Smooth muscle cell of the umbilical artery (primary cell): ENCODE measurements around the gene PDGFRB. TPM values are rescaled to one million over a fixed set of nuclear protein-coding genes. Genes with fewer than 3 reads are reported as not detected.

Source experiments
- total RNA-seq: library from RNA; depleted of rRNA; stranded (reverse); fragments of >200 nt; gene quantifications from 2 replicates; pipeline ENCODE4 v1.2.3, GENCODE V29; 2014

Gene PDGFRB
- total RNA-seq: 69.6 and 88.5 TPM in 2 replicates

DNA sequence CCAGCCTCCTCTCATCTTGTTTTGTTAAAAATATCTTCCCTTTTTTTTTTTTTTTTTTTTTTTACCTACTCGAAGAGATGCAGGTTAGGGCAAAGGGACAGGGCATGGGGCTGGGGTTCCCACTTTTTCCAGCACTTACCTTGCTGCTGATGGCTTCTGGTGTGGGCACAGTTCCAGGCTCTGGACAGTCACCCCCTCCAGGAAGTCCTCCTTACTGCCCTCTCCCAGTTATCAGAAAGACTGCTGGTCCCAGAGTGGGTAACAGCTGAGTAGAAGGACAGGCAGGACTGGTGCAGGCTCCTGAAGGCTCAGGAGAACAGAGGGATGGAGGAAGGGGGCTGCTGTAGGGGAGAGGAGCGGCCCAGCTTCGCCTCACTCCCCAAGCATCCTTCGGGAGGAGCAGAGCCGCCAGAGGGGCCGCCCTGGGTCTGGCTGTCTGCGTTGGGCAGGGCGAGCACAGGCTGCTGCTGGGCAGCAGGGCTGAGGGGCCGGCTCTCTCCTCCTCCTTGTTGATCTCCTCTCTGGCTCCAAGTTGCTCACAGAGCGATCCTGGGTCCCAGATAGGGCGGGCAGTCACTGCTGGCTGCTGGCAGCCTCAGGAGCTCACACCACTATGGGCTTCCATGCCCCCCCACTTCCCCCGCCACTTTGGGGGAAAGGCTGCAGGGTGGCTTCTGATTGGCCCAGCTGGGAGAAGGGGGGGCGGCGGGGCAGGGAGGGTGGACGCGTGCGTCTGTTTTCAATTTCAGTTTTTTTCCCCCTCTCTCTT, at the start of gene PDGFRB:
PDGFRB (minus strand) TSS at position 588 of the 769 bp plus-strand sequence. CDS start 18,798 bp downstream, outside the sequence.

DNA sequence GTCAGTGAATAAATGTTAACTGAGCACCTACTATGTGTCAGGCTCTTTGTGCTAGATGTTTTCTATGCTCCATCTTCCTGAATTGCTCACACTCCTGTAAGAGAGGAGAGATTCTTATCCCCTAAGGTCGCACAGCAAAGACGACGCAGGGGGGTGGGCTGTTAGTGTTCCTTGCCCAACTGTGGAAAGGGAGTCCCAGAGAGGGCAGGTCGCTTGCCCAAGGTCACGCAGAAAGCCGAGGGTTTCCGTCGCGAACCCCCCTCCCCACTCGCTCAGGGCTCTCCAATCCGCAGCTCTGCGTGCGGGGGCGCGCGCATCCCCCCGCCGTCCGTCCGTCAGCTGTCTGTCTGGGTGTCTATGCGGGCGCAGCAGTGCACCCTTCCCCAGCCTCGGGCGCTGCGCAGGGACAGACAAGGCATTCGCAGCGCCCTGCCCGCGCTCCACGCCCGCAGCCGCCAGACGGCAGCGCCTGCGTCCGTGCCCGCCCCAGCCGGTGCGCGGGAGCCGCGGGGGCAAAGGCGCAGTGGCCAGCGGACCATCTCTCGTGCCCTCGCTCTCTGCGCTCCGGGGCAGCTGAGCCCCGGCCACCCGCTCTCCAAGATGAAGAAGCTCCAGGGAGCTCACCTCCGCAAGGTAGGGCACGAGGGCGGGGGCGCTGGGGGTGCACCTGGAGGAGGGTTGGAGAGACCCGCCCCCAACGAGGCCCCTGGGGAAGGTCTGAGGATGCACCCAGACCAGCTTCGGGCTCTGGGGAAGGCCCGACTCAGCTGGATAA, 34.3 kb upstream of the PDGFRB start, which contains the start of gene SLC6A7:
SLC6A7 (plus strand) TSS at position 335 of the 775 bp plus-strand sequence; CDS start at position 601, 266 bp downstream.

DNA sequence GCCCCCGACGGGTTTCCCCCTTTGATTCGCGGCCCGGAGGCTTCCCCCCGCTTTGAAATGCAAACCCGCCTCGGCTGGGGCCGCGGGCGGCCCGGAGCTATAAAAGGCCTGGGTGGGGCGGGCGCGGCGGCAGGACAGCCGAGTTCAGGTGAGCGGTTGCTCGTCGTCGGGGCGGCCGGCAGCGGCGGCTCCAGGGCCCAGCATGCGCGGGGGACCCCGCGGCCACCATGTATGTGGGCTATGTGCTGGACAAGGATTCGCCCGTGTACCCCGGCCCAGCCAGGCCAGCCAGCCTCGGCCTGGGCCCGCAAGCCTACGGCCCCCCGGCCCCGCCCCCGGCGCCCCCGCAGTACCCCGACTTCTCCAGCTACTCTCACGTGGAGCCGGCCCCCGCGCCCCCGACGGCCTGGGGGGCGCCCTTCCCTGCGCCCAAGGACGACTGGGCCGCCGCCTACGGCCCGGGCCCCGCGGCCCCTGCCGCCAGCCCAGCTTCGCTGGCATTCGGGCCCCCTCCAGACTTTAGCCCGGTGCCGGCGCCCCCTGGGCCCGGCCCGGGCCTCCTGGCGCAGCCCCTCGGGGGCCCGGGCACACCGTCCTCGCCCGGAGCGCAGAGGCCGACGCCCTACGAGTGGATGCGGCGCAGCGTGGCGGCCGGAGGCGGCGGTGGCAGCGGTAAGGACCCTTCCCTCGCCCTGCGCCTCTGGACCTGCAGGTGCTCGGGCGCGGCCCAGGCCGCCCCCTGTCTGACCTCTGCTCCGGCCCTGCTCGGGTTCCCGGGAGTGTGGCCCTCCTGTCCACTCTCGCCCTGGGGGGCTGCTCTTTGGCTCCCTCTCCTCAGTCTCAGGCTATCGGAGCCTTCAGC, 11.2 kb upstream of the PDGFRB start, which contains the start of gene CDX1:
CDX1 (plus strand) TSS at position 129 of the 862 bp plus-strand sequence; CDS start at position 228, 99 bp downstream.

DNA sequence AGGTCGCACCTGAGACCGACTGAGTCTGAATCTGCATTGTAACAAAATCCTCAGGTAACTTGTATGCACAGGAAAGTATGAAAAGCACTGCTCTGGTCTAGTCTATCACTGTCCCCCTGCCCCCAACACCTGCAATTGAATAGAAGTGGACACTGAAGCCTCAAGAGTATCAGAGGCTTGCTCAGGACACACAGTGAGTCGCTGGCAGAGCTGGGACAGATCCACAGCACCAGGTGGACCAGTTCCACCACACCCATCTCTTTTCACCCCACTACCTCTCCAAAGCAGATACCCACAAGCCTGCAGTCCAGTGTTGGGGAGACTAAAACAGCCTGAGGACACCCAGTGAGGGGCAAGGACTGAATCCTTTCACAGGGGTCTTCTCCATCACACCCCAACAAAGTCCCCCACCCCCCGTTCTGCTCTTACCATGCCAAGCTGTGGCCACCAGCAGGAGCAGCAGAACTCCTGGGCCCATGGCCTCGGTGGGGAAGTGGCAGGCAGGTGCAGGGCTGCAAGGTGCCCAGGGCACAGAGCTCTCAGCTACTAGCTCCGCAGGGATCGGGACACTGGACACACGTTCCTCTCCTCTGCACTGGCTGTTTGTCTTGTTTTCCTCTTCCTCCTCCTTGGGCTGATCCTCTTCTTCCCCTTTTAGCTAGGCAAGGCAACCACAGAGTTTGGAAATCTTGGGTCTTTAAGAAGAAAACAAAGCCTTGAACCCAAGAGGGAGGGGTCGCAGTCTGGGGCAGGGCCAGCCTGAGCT, 69.5 kb downstream of the PDGFRB start, which contains the start of gene CSF1R:
CSF1R (minus strand) TSS at position 605 of the 766 bp plus-strand sequence; CDS start at position 478, 127 bp downstream.

Other genes with a start within 250 kb of the PDGFRB start
- not detected in 2 replicates for gene PDE6A, start 211.1 kb downstream of the PDGFRB start, total RNA-seq
- 22.0 and 22.6 TPM in 2 replicates for gene SLC26A2, start 195.1 kb downstream of the PDGFRB start, total RNA-seq
- gene TIGD6, start 155.2 kb downstream of the PDGFRB start, total RNA-seq: 6.6 and 7.7 TPM in 2 replicates
- 41.9 and 63.9 TPM in 2 replicates for gene HMGXB3, start 155.1 kb downstream of the PDGFRB start, total RNA-seq
- gene CSF1R, start 69.3 kb downstream of the PDGFRB start, total RNA-seq: 0.28 and 0.89 TPM in 2 replicates
- gene CDX1, start 10.9 kb upstream of the PDGFRB start, total RNA-seq: not detected in 2 replicates
- gene SLC6A7, start 34.2 kb upstream of the PDGFRB start, total RNA-seq: not detected in 2 replicates
- gene CAMK2A, start 133.9 kb upstream of the PDGFRB start, total RNA-seq: 1.6 and 3.3 TPM in 2 replicates
- 60.5 and 118 TPM in 2 replicates for gene ARSI, start 147.1 kb upstream of the PDGFRB start, total RNA-seq
- 14.6 and 35.4 TPM in 2 replicates for gene TCOF1, start 201.9 kb upstream of the PDGFRB start, total RNA-seq